ENCODE results near the gene HBG1. TPM values are rescaled to one million over a fixed set of nuclear protein-coding genes. Genes with fewer than 3 reads are reported as not detected.

Gene HBG1
- total RNA-seq, 1 donor from 2014 or later = 299 TPM

DNA sequence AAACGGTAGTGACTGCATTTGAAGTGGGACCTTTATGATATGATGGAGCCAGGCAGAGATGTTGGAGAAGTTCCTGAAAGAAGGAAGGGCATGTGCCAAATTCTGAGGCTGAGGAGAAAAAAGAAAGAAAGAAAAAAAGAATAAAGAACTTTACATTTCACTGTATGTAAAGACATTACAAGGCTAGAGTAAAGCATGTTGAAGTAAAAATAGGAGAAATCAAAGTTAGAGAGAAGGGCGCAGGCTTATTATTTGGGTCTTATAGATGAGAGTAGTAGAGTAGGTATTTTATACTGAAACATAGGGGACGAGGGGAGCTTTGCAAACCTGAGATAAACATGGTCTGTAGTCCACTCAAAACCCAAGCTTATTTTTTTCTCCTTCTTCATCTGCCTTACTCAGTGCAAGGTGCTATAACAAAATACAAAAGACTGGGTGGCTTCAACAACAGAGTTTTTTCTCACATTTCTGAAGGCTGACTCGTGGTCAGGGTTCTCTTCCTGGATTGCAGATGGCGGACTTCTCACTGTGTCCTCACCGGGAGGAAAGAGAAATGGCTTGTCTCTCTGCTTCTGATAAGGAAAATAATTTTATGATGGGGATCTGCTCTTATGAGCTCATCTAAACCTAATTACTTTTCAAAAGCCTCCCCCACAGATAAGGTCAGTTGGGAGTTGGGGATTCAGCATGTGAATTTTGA is 2.7 kb downstream of the HBG1 start:
- no peak for DNase-seq

GRCh38 chr11:5245155-5245554 is 4.5 kb downstream of the HBG1 start:
- no peak for DNase-seq

DNA sequence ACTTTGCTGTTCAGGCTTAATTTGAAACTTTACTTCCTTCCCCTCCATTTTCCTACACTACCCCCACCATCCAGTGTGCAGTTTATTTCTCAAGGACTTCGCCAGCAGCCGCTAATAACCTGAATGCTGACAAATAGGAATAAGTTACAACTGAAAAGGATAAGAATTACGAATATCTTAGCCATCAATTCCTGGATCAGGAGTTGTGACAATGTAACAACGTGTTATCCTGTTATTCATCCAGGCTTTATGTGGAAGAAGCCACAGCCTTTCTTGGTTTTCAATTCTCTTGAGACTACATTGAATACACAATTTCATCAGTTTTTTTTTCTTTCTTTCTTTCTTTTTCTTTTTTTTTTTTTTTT is 5.9 kb downstream of the HBG1 start:
- DNase-seq = no peak

DNA sequence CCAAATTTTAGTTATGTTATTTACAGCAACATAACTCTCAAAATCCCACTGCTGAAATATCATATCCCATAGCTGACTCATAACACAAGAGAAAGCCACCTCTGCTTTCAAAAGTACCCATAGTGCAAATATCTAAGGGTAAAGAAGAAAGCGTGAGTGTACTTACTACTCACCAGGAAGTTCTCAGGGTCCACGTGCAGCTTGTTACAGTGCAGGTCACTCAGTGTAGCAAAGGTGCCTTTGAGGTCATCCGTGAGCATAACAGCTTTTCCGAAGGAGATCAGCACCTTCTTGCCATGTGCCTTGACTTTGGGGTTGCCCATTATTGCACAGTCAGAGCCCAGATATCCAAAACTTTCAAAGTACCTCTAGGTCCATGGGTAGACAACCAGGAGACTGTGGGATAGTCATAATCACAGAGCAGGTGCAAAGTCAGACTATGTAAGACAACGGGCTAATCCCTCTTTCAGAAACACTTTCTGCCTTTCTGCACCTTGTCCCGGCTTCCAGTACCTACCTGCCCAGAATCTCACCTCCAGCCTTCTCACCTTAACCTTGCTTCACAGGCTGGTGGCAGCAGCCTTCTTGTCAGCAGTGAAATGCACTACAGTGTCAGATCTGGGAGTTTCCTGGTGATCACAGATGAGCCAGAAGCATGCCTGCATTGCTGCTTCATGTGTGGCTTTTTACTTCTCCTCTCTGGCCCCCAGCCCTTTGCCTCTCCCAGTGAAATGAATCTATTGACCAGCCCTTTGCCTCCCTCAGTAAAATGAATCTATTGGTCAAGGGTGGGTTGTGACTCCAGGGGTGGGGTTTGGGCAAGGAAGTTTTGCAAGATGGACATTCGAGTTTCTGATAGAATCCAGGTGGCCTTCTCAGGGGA is 6.5 kb downstream of the HBG1 start:
- no peak for DNase-seq

DNA sequence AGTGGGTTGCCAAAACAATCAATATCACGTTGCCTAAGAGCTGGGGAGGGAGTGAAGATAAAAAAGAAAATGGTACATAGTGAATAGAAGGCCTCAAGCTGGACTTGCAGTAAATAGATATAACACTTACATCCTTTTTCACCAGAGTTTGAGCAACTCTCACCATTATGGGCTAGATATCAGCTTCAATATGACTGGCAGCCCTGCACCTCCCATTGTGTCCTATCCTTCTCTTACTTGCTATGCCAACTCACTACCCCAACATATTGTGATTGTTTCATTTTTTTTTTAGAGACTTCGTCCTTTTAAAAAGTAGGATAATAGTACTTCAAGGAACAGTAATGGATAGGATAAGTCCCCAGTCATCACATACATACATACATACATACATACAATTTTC is 7.4 kb downstream of the HBG1 start:
- DNase-seq = no peak

DNA sequence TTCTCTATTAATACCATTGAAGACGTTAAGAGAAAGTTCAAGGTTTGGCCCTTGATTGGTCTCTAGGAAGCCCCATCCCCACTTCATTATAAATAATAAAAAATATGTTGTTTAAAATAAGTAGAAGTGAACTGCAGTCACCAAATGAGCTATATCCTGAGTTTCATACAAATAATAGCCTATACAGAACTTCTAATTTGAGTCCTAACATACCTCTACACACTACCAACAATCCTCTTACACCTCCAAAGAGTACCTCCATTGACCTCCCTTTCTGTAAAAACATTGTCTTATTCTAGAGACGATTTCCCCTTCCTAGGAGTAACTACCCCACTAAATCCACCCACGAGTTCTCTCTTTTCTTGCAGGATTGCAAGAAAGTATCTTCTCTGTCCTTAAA is 8.2 kb downstream of the HBG1 start:
- no peak for DNase-seq

- no peak for DNase-seq
Measured at GRCh38 chr11:5240458-5240857, 9.2 kb downstream of the HBG1 start.

DNA sequence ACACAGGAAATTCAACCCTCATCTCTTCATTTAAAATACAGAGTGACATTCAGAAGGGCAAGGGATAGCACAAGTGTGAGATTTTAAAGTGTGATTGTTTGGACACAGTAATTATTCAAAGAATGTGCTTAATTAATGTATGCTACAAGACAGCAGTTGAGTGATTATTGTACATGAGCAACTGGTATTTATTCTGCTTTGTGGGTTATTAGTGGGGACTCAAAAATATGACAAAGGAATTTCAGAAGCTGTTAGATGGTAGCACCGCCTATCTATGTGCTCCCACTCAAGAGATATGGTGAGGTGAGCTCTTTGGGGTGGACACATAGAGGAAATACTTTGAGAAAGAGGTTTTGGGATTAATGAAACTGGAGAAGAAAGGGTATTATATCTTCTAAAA is 9.6 kb downstream of the HBG1 start:
- no peak for DNase-seq

DNA sequence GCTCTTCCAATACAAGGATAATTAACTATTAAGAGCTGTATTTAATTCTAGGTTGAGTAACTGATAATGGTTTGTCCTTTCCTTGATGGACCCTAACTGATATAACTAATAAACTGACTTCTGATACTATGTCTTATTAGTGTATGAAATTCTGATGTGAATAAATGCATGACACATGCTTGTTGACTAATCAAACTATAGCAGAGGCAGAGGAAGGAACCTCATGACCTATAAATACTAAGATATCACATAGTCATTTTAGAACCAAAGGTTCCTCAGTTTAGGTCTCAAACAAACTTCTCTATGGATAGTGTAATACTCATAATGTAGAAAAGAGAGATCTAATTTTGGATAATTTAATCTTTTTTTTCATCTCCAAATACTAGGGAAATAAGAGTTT is 10.6 kb downstream of the HBG1 start:
- no peak for DNase-seq

GRCh38 chr11:5238486-5238885 is 11.2 kb downstream of the HBG1 start:
- no peak for DNase-seq

DNA sequence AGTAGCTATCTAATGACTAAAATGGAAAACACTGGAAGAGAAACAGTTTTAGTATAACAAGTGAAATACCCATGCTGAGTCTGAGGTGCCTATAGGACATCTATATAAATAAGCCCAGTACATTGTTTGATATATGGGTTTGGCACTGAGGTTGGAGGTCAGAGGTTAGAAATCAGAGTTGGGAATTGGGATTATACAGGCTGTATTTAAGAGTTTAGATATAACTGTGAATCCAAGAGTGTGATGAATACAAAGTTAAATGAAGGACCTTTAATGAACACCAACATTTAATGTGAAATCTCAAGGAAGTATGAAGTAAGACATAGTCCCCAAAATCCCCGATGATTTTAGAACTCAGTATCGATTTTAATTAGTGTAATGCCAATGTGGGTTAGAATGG is 12.2 kb downstream of the HBG1 start:
- DNase-seq = no peak

GRCh38 chr11:5235364-5236095 is 14.1 kb downstream of the HBG1 start:
- DNase-seq = no peak

DNA sequence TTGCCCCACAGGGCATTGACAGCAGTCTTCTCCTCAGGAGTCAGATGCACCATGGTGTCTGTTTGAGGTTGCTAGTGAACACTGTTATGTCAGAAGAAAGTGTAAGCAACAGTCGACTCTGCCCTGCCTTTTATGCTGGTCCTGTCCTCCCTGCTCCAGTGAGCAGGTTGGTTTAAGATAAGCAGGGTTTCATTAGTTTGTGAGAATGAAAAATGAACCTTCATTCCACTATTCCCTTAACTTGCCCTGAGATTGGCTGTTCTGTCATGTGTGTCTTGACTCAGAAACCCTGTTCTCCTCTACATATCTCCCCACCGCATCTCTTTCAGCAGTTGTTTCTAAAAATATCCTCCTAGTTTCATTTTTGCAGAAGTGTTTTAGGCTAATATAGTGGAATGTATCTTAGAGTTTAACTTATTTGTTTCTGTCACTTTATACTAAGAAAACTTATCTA is 15.2 kb downstream of the HBG1 start, which contains the start of gene HBD:
Gene HBD, minus strand, starts transcription at position 103 of the 454 bp plus-strand sequence. Its CDS starts 50 bp downstream, at position 53.
- no peak for DNase-seq

DNA sequence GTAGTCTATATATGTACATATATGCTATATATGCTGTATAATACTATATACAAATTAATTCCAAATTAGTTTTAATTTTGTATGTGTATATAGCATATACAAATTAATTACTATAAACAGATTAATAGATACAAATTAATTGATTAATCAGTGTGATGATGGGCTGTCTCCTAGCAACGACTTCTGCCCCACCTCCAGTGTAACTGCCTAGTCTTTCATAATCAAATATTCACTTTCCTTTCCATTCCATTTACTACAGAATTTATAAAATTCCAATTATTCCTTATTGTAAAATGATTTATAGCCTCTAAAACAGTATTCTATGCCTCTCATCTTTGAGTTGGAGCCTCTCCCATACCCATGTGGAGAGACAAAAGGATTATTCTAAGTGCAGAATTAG is 16.4 kb downstream of the HBG1 start:
- DNase-seq = no peak

DNA sequence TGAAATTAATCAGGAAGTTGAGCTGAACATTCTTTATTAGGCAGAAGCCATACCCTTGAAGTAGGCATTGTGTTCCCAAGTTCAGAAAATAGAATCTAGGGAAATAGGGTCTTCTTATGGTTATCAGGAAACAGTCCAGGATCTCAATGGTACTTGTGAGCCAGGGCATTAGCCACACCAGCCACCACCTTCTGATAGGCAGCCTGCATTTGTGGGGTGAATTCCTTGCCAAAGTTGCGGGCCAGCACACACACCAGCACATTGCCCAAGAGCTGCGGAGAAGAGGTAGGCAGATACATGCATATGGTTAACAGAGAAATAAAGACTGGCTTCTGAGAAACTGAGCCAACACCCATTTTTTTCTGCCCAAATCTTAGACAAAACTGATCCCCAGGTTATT is 16.8 kb downstream of the HBG1 start:
- DNase-seq = no peak

DNA sequence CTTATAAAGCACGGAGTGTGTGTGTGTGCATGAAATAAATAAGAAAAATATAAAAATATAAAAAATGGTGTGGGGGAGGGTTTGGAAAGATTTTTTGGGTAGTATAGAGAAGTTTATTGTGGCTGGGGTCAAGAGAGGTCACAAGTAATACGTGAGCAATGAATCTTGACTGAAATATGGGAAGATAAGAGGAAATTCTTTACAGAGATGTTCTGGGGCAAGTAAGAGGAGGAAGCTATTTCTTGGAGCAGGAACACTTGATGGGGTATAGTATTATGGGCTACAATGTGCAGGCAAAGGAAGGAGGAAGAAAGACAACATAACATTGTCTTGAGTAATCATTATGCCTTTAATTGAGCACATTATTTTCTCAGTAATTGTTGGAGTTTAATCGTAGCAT is 17.5 kb downstream of the HBG1 start:
- no peak for DNase-seq

- DNase-seq = no peak
Measured at GRCh38 chr11:5231111-5231510, 18.5 kb downstream of the HBG1 start.

DNA sequence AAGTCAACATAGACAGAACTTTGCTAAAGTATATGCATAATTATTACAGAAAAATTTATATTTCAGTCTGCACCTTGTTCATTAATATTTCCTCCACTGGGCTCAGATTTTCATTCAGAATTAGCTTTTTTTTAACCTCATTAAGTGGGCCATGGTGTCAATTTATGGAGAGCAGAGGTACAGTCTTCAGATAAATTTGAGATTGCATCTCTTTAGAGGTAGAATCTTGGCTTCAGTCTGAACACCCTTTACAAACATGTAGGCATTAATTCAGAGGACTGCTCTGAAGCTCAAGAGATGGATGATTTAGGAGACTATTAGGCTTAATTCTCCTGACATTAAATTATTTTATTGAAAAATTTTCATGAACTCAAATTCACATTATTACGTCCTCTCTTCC is 19.4 kb downstream of the HBG1 start:
- DNase-seq = no peak

- no peak for DNase-seq
Measured at GRCh38 chr11:5229796-5230195, 19.9 kb downstream of the HBG1 start.

- no peak for DNase-seq
Measured at GRCh38 chr11:5229356-5229755, 20.3 kb downstream of the HBG1 start.

DNA sequence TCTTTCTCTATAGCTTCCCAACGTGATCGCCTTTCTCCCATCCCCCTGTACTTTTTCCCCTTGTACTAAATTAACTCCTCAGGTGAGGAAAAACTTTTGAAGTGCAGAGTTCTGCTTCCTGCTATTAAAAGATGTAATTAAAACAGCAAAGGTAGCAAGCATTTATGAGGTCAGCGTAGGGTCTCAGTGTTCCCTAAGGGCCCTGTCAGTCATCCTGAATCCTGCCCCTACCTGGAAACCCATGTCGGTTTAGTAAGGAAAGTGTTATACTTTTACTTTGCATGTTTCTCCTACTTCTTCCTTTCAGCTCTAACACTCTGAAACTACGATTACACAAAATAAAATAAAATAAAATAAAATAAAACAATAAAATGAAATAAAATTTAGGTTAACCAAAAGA is 21.5 kb downstream of the HBG1 start:
- no peak for DNase-seq

- DNase-seq = no peak
Measured at GRCh38 chr11:5227681-5228080, 22.0 kb downstream of the HBG1 start.

DNA sequence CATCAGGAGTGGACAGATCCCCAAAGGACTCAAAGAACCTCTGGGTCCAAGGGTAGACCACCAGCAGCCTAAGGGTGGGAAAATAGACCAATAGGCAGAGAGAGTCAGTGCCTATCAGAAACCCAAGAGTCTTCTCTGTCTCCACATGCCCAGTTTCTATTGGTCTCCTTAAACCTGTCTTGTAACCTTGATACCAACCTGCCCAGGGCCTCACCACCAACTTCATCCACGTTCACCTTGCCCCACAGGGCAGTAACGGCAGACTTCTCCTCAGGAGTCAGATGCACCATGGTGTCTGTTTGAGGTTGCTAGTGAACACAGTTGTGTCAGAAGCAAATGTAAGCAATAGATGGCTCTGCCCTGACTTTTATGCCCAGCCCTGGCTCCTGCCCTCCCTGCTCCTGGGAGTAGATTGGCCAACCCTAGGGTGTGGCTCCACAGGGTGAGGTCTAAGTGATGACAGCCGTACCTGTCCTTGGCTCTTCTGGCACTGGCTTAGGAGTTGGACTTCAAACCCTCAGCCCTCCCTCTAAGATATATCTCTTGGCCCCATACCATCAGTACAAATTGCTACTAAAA is 22.8 kb downstream of the HBG1 start, which contains the start of gene HBB:
Gene HBB, minus strand, starts transcription at position 340 of the 579 bp plus-strand sequence. Its CDS starts 50 bp downstream, at position 290.
- no peak for DNase-seq
